ENCODE measurements around the gene ZNF460. TPM values are rescaled to one million over a fixed set of nuclear protein-coding genes. Genes with fewer than 3 reads are reported as not detected.

Gene ZNF460
- total and polyA plus RNA-seq, 2 experiments from 2014 or later: 5.9 to 77.4 TPM

GRCh38 chr19:57308514-57308913, 28.2 kb downstream of the ZNF460 start:
- Histone ChIP-seq H3K27ac (no peak overlapping the region), H3K27me3 (peaks cover 1% of the 10 kb centered on the region)
- DNase-seq (ENCODE audit: low spot score): no peak

GRCh38 chr19:57310792-57311191, 30.5 kb downstream of the ZNF460 start:
- Histone ChIP-seq H3K4me1 (ENCODE audit: insufficient read depth) (no peaks in the 10 kb centered on the region), H3K4me2 (no peak overlapping the region), H3K36me3 (replicated peaks; ENCODE audit: insufficient read depth, low read depth) (no peaks in the 10 kb centered on the region), H3K79me2 (no peaks in the 10 kb centered on the region), H2AFZ (no peak overlapping the region), H3K9me2 (replicated peaks; ENCODE audit: insufficient read depth) (no peaks in the 10 kb centered on the region), H3K9me3 (ENCODE audit: low read depth) (no peaks in the 10 kb centered on the region), H3K27ac (no peak overlapping the region), H4K20me1 (ENCODE audit: insufficient read depth, poor library complexity, severe bottlenecking) (peaks cover 5% of the 10 kb centered on the region), H3K4me3 (no peak overlapping the region), H3K27me3 (peaks cover 12% of the 10 kb centered on the region)
- WGBS (ENCODE audit: low lambda C conversion rate, missing lambda C conversion rate): 83% methylated on average over 2 of the region's 2 CpGs
- DNase-seq (ENCODE audit: low spot score): no peak
- no peak for TF ChIP-seq CTCF (IDR thresholded peaks at IDR 0.05; ENCODE audit: poor library complexity)
- TF ChIP-seq EZH2phosphoT487 (IDR thresholded peaks at IDR 0.05; ENCODE audit: low read depth, severe bottlenecking, unreplicated experiment): no peak
- TF ChIP-seq EZH2 (IDR thresholded peaks at IDR 0.05; ENCODE audit: borderline replicate concordance): no peak

More at GRCh38 chr19:57308514-57308913, 28.2 kb downstream of the ZNF460 start:
- Histone ChIP-seq H4K20me1 (ENCODE audit: insufficient read depth, poor library complexity, severe bottlenecking) (peaks cover 5% of the 10 kb centered on the region), H3K4me3 (no peak overlapping the region), H3K4me1 (ENCODE audit: insufficient read depth) (no peaks in the 10 kb centered on the region), H3K79me2 (peaks cover 3% of the 10 kb centered on the region), H3K9me2 (replicated peaks; ENCODE audit: insufficient read depth) (no peaks in the 10 kb centered on the region), H2AFZ (no peak overlapping the region), H3K4me2 (no peak overlapping the region), H3K36me3 (replicated peaks; ENCODE audit: insufficient read depth, low read depth) (no peaks in the 10 kb centered on the region), H3K9me3 (ENCODE audit: low read depth) (no peaks in the 10 kb centered on the region)
- TF ChIP-seq EZH2phosphoT487 (IDR thresholded peaks at IDR 0.05; ENCODE audit: low read depth, severe bottlenecking, unreplicated experiment) (no peak), CTCF (IDR thresholded peaks at IDR 0.05; ENCODE audit: poor library complexity) (no peak), EZH2 (IDR thresholded peaks at IDR 0.05; ENCODE audit: borderline replicate concordance) (no peak)

- no peaks in the 10 kb centered on the region for H3K36me3 ChIP-seq (replicated peaks; ENCODE audit: insufficient read depth, low read depth)
- no peak overlapping the region for H3K27ac ChIP-seq
- WGBS (ENCODE audit: low lambda C conversion rate, missing lambda C conversion rate): 80% methylated on average over 4 of the region's 4 CpGs
- DNase-seq (ENCODE audit: low spot score): no peak
- H3K9me3 ChIP-seq (ENCODE audit: low read depth): no peaks in the 10 kb centered on the region
- no peaks in the 10 kb centered on the region for H3K9me2 ChIP-seq (replicated peaks; ENCODE audit: insufficient read depth)
- H2AFZ ChIP-seq: no peak overlapping the region
- no peaks in the 10 kb centered on the region for H3K4me1 ChIP-seq (ENCODE audit: insufficient read depth)
- H3K27me3 ChIP-seq: peaks cover 37% of the 10 kb centered on the region
- TF ChIP-seq EZH2phosphoT487 (IDR thresholded peaks at IDR 0.05; ENCODE audit: low read depth, severe bottlenecking, unreplicated experiment): no peak
- no peak for TF ChIP-seq EZH2 (IDR thresholded peaks at IDR 0.05; ENCODE audit: borderline replicate concordance)
- TF ChIP-seq CTCF (IDR thresholded peaks at IDR 0.05; ENCODE audit: poor library complexity): no peak
- no peaks in the 10 kb centered on the region for H4K20me1 ChIP-seq (ENCODE audit: insufficient read depth, poor library complexity, severe bottlenecking)
- H3K79me2 ChIP-seq: no peaks in the 10 kb centered on the region
- H3K4me3 ChIP-seq: no peak overlapping the region
- H3K4me2 ChIP-seq: no peak overlapping the region
Observed at GRCh38 chr19:57314146-57314545, 33.9 kb downstream of the ZNF460 start.

- Histone ChIP-seq H3K27me3 (peaks cover 37% of the 10 kb centered on the region), H2AFZ (no peak overlapping the region), H3K9me3 (ENCODE audit: low read depth) (no peaks in the 10 kb centered on the region), H3K4me3 (no peak overlapping the region), H3K4me2 (peak overlapping the region; percentile 66), H3K27ac (no peak overlapping the region), H3K9me2 (replicated peaks; ENCODE audit: insufficient read depth) (no peaks in the 10 kb centered on the region), H3K4me1 (ENCODE audit: insufficient read depth) (peaks cover 9% of the 10 kb centered on the region), H3K79me2 (peaks cover 21% of the 10 kb centered on the region), H4K20me1 (ENCODE audit: insufficient read depth, poor library complexity, severe bottlenecking) (no peaks in the 10 kb centered on the region), H3K36me3 (replicated peaks; ENCODE audit: insufficient read depth, low read depth) (no peaks in the 10 kb centered on the region)
- DNase-seq (ENCODE audit: low spot score): no peak
- TF ChIP-seq CTCF (IDR thresholded peaks at IDR 0.05; ENCODE audit: poor library complexity) (no peak), EZH2 (IDR thresholded peaks at IDR 0.05; ENCODE audit: borderline replicate concordance) (no peak), EZH2phosphoT487 (IDR thresholded peaks at IDR 0.05; ENCODE audit: low read depth, severe bottlenecking, unreplicated experiment) (no peak)
- WGBS (ENCODE audit: low lambda C conversion rate, missing lambda C conversion rate): 52% methylated on average over 28 of the region's 29 CpGs
Observed at GRCh38 chr19:57317503-57317902, 37.2 kb downstream of the ZNF460 start.

All from hepatocyte (in vitro differentiated cells).